WTC11 (cell line): ENCODE results near the gene RBFOX1. TPM values are rescaled to one million over a fixed set of nuclear protein-coding genes. Genes with fewer than 3 reads are reported as not detected.

ENCODE experiments used
- ATAC-seq: fragments of 200-7000 bp; cut with Tn5 transposase; 2 replicates; pipeline ENCODE4 v1.10.0; 2021; ENCODE audit warnings: mild to moderate bottlenecking, moderate library complexity
- CTCF ChIA-PET: fragments of 300-600 bp; sonication (Branson Sonifier 250); formaldehyde crosslinking; loops from one replicate; lab custom pipeline; 2021; ENCODE audit warnings: antibody characterized with exemption; lab: Charles Lee
- POLR2A ChIA-PET: fragments of 350-600 bp; sonication (Branson Sonifier 250); formaldehyde crosslinking; loops from one replicate; lab custom pipeline; 2021; ENCODE audit warnings: antibody characterized with exemption; lab: Charles Lee
- DNase-seq: peaks from one replicate; pipeline ENCODE4 v3.0.0; 2021; ENCODE audit warnings: low spot score
- H3K27ac Mint-ChIP-seq: 2 replicates; pipeline ENCODE4 v1.8.0; 2021; ENCODE audit warnings: mixed read lengths
- H3K27me3 Mint-ChIP-seq: 2 replicates; pipeline ENCODE4 v1.8.0; 2021; ENCODE audit warnings: low read depth, mild to moderate bottlenecking, moderate library complexity, mixed read lengths
- H3K36me3 Mint-ChIP-seq: 2 replicates; pipeline ENCODE4 v1.8.0; 2021; ENCODE audit warnings: mixed read lengths
- H3K4me1 Mint-ChIP-seq: 2 replicates; pipeline ENCODE4 v1.8.0; 2022; ENCODE audit warnings: mixed read lengths
- H3K4me3 Mint-ChIP-seq: 2 replicates; pipeline ENCODE4 v1.8.0; 2021; ENCODE audit warnings: mild to moderate bottlenecking, moderate library complexity, mixed read lengths
- H3K9me3 Mint-ChIP-seq: 2 replicates; pipeline ENCODE4 v1.8.0; 2021; ENCODE audit warnings: mixed read lengths
- AFF4 ChIP-seq: sonication (generic); formaldehyde crosslinking; IDR thresholded peaks from 2 replicates; pipeline ENCODE4 v1.8.1; 2023; ENCODE audit warnings: mild to moderate bottlenecking, missing genetic modification reagents, borderline replicate concordance
- AR ChIP-seq: fragments of 250-450 bp; sonication (Bioruptor Pico); IDR thresholded peaks from 2 replicates; pipeline ENCODE4 v1.9.0; 2021; ENCODE audit warnings: mild to moderate bottlenecking
- ARID4B ChIP-seq: sonication (generic); formaldehyde crosslinking; IDR thresholded peaks from 2 replicates; pipeline ENCODE4 v1.8.0; 2023; ENCODE audit warnings: missing genetic modification reagents, mild to moderate bottlenecking, borderline replicate concordance
- CDX4 ChIP-seq: fragments of 250-450 bp; sonication (Bioruptor Pico); IDR thresholded peaks from 2 replicates; pipeline ENCODE4 v1.9.0; 2021; ENCODE audit warnings: moderate library complexity, mild to moderate bottlenecking, inconsistent platforms, borderline replicate concordance
- E2F1 ChIP-seq: sonication (generic); formaldehyde crosslinking; IDR thresholded peaks from 2 replicates; pipeline ENCODE4 v1.8.0; 2022; ENCODE audit warnings: mild to moderate bottlenecking, missing genetic modification reagents
- EMX1 ChIP-seq: fragments of 250-450 bp; sonication (Bioruptor Pico); IDR thresholded peaks from 2 replicates; pipeline ENCODE4 v1.8.0; 2021; ENCODE audit warnings: mild to moderate bottlenecking
- FOXP1 ChIP-seq: sonication (generic); formaldehyde crosslinking; IDR thresholded peaks from 2 replicates; pipeline ENCODE4 v1.8.0; 2022; ENCODE audit warnings: missing genetic modification reagents, mild to moderate bottlenecking, moderate library complexity, borderline replicate concordance
- GTF2I ChIP-seq: fragments of 250-450 bp; sonication (Bioruptor Pico); conservative IDR thresholded peaks from 2 replicates; pipeline ENCODE4 v1.4.0; 2021; ENCODE audit warnings: mild to moderate bottlenecking
- MAX ChIP-seq: sonication (generic); formaldehyde crosslinking; IDR thresholded peaks from 2 replicates; pipeline ENCODE4 v1.8.0; 2022; ENCODE audit warnings: mild to moderate bottlenecking, missing genetic modification reagents
- MYBL2 ChIP-seq: sonication (generic); formaldehyde crosslinking; IDR thresholded peaks from 2 replicates; pipeline ENCODE4 v1.8.1; 2023; ENCODE audit warnings: mild to moderate bottlenecking, moderate library complexity, missing genetic modification reagents
- NFYB ChIP-seq: sonication (generic); formaldehyde crosslinking; conservative IDR thresholded peaks from 2 replicates; pipeline ENCODE4 v1.8.0; 2022; ENCODE audit warnings: low read depth, missing genetic modification reagents
- PRRX2 ChIP-seq: fragments of 250-450 bp; sonication (Bioruptor Pico); IDR thresholded peaks from 2 replicates; pipeline ENCODE4 v1.8.0; 2021; ENCODE audit warnings: mild to moderate bottlenecking
- RELA ChIP-seq: sonication (generic); formaldehyde crosslinking; IDR thresholded peaks from 2 replicates; pipeline ENCODE4 v1.8.1; 2022; ENCODE audit warnings: missing genetic modification reagents, mild to moderate bottlenecking, borderline replicate concordance
- STAT6 ChIP-seq: sonication (generic); formaldehyde crosslinking; conservative IDR thresholded peaks from 2 replicates; pipeline ENCODE4 v1.8.1; 2023; ENCODE audit warnings: mild to moderate bottlenecking, low read depth, missing genetic modification reagents, moderate library complexity
- TP53 ChIP-seq: sonication (generic); formaldehyde crosslinking; IDR thresholded peaks from 2 replicates; pipeline ENCODE4 v1.8.1; 2023; ENCODE audit warnings: mild to moderate bottlenecking, missing genetic modification reagents
- ZMAT4 ChIP-seq: fragments of 250-450 bp; sonication (Bioruptor Pico); IDR thresholded peaks from 2 replicates; pipeline ENCODE4 v1.9.0; 2021; ENCODE audit warnings: mild to moderate bottlenecking
- ZNF512 ChIP-seq: sonication (generic); formaldehyde crosslinking; IDR thresholded peaks from 2 replicates; pipeline ENCODE4 v1.8.1; 2022; ENCODE audit warnings: missing genetic modification reagents, borderline replicate concordance
- total RNA-seq: library from RNA; stranded (reverse); gene quantifications from 3 replicates; pipeline ENCODE4 v1.2.3, GENCODE V29; 2021

RBFOX1 gene
- total RNA-seq, 1 experiment from 2014 or later, result 1.1 TPM

- TF ChIP-seq EMX1 (CRISPR knock-in tag), result no peak
- no peak for TF ChIP-seq AR
- no peak for TF ChIP-seq TP53
- no peak for TF ChIP-seq CDX4
- no peak for TF ChIP-seq STAT6 (CRISPR knock-in tag)
- Mint-ChIP-seq H3K27ac (no peak overlapping the region), H3K27me3 (peaks cover 12% of the 10 kb centered on the region), H3K9me3 (peaks cover 73% of the 10 kb centered on the region), H3K4me3 (no peak overlapping the region), H3K4me1 (no peaks in the 10 kb centered on the region), H3K36me3 (peaks cover 79% of the 10 kb centered on the region)
- DNase-seq (no peak), ATAC-seq (no peak)
- POLR2A ChIA-PET, result no interaction called here
- CTCF ChIA-PET, result no interaction called here
Measured at GRCh38 chr16:7324321-7324720, 8.3 kb upstream of the RBFOX1 start.

GRCh38 chr16:7325834-7326233 is 6.8 kb upstream of the RBFOX1 start:
- no peak for DNase-seq
- Mint-ChIP-seq H3K4me1 (no peaks in the 10 kb centered on the region), H3K36me3 (peaks cover 78% of the 10 kb centered on the region), H3K4me3 (no peak overlapping the region), H3K27ac (no peak overlapping the region), H3K27me3 (peaks cover 8% of the 10 kb centered on the region), H3K9me3 (peaks cover 78% of the 10 kb centered on the region)
- ChIA-PET POLR2A (no interaction called here), CTCF (no interaction called here)
- no peak for ATAC-seq
- TF ChIP-seq PRRX2 (CRISPR knock-in tag) (no peak), MYBL2 (no peak), NFYB (CRISPR knock-in tag) (no peak), RELA (CRISPR knock-in tag) (no peak), GTF2I (no peak), TP53 (no peak), FOXP1 (CRISPR knock-in tag) (no peak), ZNF512 (no peak), MAX (no peak), ARID4B (CRISPR knock-in tag) (no peak), AFF4 (CRISPR knock-in tag) (no peak), E2F1 (CRISPR knock-in tag) (no peak), ZMAT4 (CRISPR knock-in tag) (no peak)
